Muscle layer of colon (tissue), 2 donors: ENCODE measurements around the gene MELK.

Experiments
- H3K27ac ChIP-seq: one replicate; pipeline ENCODE4 v1.7.0; 2013; ENCODE audit warnings: low read depth, mild to moderate bottlenecking, low read length, moderate library complexity
- H3K27me3 ChIP-seq, 2 donors: one replicate each; pipeline ENCODE4 v1.7.0; 2013; ENCODE audit warnings: low read length in 2 of 2, mild to moderate bottlenecking in 2 of 2; ENCODE audit not compliant: insufficient read depth in 2 of 2, control insufficient read depth in 1 of 2
- H3K36me3 ChIP-seq: one replicate; pipeline ENCODE4 v1.7.0; 2013; ENCODE audit warnings: mild to moderate bottlenecking, low read length; ENCODE audit not compliant: insufficient read depth
- H3K4me1 ChIP-seq: one replicate; pipeline ENCODE4 v1.7.0; 2013; ENCODE audit warnings: mild to moderate bottlenecking, low read length; ENCODE audit not compliant: insufficient read depth
- H3K4me3 ChIP-seq, 2 donors: one replicate each; pipeline ENCODE4 v1.7.0; 2013; ENCODE audit warnings: low read length in 2 of 2, low read depth in 1 of 2, mild to moderate bottlenecking in 1 of 2, moderate library complexity in 1 of 2
- H3K9ac ChIP-seq: one replicate; pipeline ENCODE4 v1.7.0; 2013; ENCODE audit warnings: low read length
- H3K9me3 ChIP-seq: one replicate; pipeline ENCODE4 v1.7.0; 2013; ENCODE audit warnings: mild to moderate bottlenecking, low read length
- donor health status: abdominal sarcoma.
- donor health status: Adenocarcinoma of cecum.

The MELK gene

GRCh38 chr9:36637491-36638270, 65.0 kb downstream of the MELK start:
- Histone ChIP-seq H3K27ac (no peak overlapping the region), H3K36me3 (no peaks in the 10 kb centered on the region), H3K27me3 (no peaks in the 10 kb centered on the region), H3K4me3 (no peak overlapping the region), H3K4me1 (no peaks in the 10 kb centered on the region), H3K9me3 (no peaks in the 10 kb centered on the region), H3K9ac (no peak overlapping the region)

- no peak overlapping the region for H3K27ac ChIP-seq
- no peaks in the 10 kb centered on the region for H3K9me3 ChIP-seq
- no peaks in the 10 kb centered on the region for H3K27me3 ChIP-seq
- H3K36me3 ChIP-seq, result no peaks in the 10 kb centered on the region
- no peak overlapping the region for H3K9ac ChIP-seq
- no peaks in the 10 kb centered on the region for H3K4me1 ChIP-seq
- H3K4me3 ChIP-seq, result no peak overlapping the region
Measured at GRCh38 chr9:36640771-36641381, 68.2 kb downstream of the MELK start.

- Histone ChIP-seq H3K36me3 (no peaks in the 10 kb centered on the region), H3K9ac (no peak overlapping the region), H3K4me1 (no peaks in the 10 kb centered on the region), H3K4me3 (no peak overlapping the region), H3K27ac (no peak overlapping the region), H3K9me3 (no peaks in the 10 kb centered on the region), H3K27me3 (no peaks in the 10 kb centered on the region)
Measured at GRCh38 chr9:36642817-36643216, 70.1 kb downstream of the MELK start.

- H3K4me1 ChIP-seq, result no peaks in the 10 kb centered on the region
- no peaks in the 10 kb centered on the region for H3K9me3 ChIP-seq
- H3K36me3 ChIP-seq, result no peaks in the 10 kb centered on the region
- H3K27me3 ChIP-seq, result no peaks in the 10 kb centered on the region
- no peak overlapping the region for H3K9ac ChIP-seq
- no peak overlapping the region for H3K4me3 ChIP-seq
- no peak overlapping the region for H3K27ac ChIP-seq
Measured at GRCh38 chr9:36656842-36657241, 84.1 kb downstream of the MELK start.

- Histone ChIP-seq H3K4me3 (no peak overlapping the region), H3K27me3 (no peaks in the 10 kb centered on the region), H3K4me1 (no peaks in the 10 kb centered on the region), H3K27ac (no peak overlapping the region), H3K9ac (no peak overlapping the region), H3K9me3 (no peaks in the 10 kb centered on the region), H3K36me3 (no peaks in the 10 kb centered on the region)
Measured at GRCh38 chr9:36659500-36659899, 86.8 kb downstream of the MELK start.

- Histone ChIP-seq H3K9me3 (no peaks in the 10 kb centered on the region), H3K4me1 (no peaks in the 10 kb centered on the region), H3K4me3 (no peak overlapping the region), H3K9ac (no peak overlapping the region), H3K36me3 (no peaks in the 10 kb centered on the region), H3K27me3 (no peaks in the 10 kb centered on the region), H3K27ac (no peak overlapping the region)
Measured at GRCh38 chr9:36664806-36665205, 92.1 kb downstream of the MELK start.

- Histone ChIP-seq H3K9ac (no peak overlapping the region), H3K4me3 (no peak overlapping the region), H3K4me1 (no peaks in the 10 kb centered on the region), H3K36me3 (no peaks in the 10 kb centered on the region), H3K9me3 (no peaks in the 10 kb centered on the region), H3K27me3 (no peaks in the 10 kb centered on the region), H3K27ac (no peak overlapping the region)
Measured at GRCh38 chr9:36665387-36665786, 92.7 kb downstream of the MELK start.

GRCh38 chr9:36665921-36666431, 93.3 kb downstream of the MELK start:
- no peak overlapping the region for H3K9ac ChIP-seq
- no peaks in the 10 kb centered on the region for H3K9me3 ChIP-seq
- no peak overlapping the region for H3K4me3 ChIP-seq
- no peaks in the 10 kb centered on the region for H3K27me3 ChIP-seq
- no peak overlapping the region for H3K27ac ChIP-seq
- no peaks in the 10 kb centered on the region for H3K36me3 ChIP-seq
- no peaks in the 10 kb centered on the region for H3K4me1 ChIP-seq

- no peaks in the 10 kb centered on the region for H3K9me3 ChIP-seq
- H3K27me3 ChIP-seq, result no peaks in the 10 kb centered on the region
- no peaks in the 10 kb centered on the region for H3K36me3 ChIP-seq
- no peak overlapping the region for H3K4me3 ChIP-seq
- H3K4me1 ChIP-seq, result no peaks in the 10 kb centered on the region
- H3K9ac ChIP-seq, result no peak overlapping the region
- H3K27ac ChIP-seq, result no peak overlapping the region
Measured at GRCh38 chr9:36671561-36671960, 98.9 kb downstream of the MELK start.

GRCh38 chr9:36676091-36676490, 103.4 kb downstream of the MELK start:
- H3K27ac ChIP-seq, result no peak overlapping the region
- H3K4me3 ChIP-seq, result no peak overlapping the region
- no peaks in the 10 kb centered on the region for H3K27me3 ChIP-seq
- H3K9ac ChIP-seq, result no peak overlapping the region
- no peaks in the 10 kb centered on the region for H3K9me3 ChIP-seq
- H3K36me3 ChIP-seq, result no peaks in the 10 kb centered on the region
- no peaks in the 10 kb centered on the region for H3K4me1 ChIP-seq

GRCh38 chr9:36676778-36677485, 104.2 kb downstream of the MELK start:
- Histone ChIP-seq H3K4me3 (no peak overlapping the region), H3K4me1 (no peaks in the 10 kb centered on the region), H3K9me3 (no peaks in the 10 kb centered on the region), H3K36me3 (no peaks in the 10 kb centered on the region), H3K27ac (no peak overlapping the region), H3K9ac (no peak overlapping the region), H3K27me3 (no peaks in the 10 kb centered on the region)
